Activated effector memory CD4-positive, alpha-beta T cell treated with anti-CD3 and anti-CD28 coated beads, Interleukin-2, amount 50 U/mL, for 16 hours (primary cell): Measurements from ENCODE around the gene STRIP1.

Experiments
- DNase-seq: peaks from one replicate; pipeline ENCODE4 v3.0.0-alpha.2; 2020

Gene STRIP1, protein sequence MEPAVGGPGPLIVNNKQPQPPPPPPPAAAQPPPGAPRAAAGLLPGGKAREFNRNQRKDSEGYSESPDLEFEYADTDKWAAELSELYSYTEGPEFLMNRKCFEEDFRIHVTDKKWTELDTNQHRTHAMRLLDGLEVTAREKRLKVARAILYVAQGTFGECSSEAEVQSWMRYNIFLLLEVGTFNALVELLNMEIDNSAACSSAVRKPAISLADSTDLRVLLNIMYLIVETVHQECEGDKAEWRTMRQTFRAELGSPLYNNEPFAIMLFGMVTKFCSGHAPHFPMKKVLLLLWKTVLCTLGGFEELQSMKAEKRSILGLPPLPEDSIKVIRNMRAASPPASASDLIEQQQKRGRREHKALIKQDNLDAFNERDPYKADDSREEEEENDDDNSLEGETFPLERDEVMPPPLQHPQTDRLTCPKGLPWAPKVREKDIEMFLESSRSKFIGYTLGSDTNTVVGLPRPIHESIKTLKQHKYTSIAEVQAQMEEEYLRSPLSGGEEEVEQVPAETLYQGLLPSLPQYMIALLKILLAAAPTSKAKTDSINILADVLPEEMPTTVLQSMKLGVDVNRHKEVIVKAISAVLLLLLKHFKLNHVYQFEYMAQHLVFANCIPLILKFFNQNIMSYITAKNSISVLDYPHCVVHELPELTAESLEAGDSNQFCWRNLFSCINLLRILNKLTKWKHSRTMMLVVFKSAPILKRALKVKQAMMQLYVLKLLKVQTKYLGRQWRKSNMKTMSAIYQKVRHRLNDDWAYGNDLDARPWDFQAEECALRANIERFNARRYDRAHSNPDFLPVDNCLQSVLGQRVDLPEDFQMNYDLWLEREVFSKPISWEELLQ

DNA sequence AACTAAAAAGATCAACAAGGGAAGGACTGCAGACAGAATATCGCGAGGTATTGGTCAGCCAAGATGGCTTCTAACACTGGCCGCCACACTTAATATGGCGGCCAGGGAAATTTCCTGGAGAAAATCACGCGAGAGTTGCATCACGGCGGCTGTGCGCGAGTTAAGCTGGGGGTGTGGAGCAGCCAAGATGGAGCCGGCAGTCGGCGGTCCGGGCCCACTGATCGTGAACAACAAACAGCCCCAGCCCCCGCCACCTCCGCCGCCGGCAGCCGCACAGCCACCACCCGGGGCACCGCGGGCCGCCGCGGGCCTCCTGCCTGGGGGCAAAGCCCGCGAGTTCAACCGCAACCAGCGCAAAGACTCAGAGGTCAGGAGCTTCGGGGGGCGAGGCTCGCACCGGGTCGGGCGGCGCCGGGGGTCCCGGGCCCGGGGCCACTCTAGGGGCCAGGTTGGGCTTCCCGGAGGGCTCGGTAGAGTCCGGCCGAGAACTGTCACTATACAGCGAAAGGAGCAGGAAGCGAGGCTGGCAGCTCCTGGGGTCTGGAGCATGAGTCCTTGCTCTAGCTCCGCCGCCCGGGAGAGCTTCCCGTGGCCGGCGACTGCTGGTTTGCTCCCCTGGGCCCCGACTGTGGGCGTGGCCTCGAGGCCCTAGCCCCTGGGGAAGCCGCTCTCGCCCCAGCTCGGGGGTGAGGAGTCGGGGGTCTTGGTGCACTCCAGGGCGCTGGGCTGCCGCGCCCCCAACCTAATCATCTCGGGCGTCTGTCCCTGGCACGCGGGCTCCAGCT, at the start of gene STRIP1:
STRIP1 (plus strand) TSS at position 174 of the 785 bp plus-strand sequence; CDS start at position 188, 14 bp downstream.
- DNase-seq: peak; percentile 96

DNA sequence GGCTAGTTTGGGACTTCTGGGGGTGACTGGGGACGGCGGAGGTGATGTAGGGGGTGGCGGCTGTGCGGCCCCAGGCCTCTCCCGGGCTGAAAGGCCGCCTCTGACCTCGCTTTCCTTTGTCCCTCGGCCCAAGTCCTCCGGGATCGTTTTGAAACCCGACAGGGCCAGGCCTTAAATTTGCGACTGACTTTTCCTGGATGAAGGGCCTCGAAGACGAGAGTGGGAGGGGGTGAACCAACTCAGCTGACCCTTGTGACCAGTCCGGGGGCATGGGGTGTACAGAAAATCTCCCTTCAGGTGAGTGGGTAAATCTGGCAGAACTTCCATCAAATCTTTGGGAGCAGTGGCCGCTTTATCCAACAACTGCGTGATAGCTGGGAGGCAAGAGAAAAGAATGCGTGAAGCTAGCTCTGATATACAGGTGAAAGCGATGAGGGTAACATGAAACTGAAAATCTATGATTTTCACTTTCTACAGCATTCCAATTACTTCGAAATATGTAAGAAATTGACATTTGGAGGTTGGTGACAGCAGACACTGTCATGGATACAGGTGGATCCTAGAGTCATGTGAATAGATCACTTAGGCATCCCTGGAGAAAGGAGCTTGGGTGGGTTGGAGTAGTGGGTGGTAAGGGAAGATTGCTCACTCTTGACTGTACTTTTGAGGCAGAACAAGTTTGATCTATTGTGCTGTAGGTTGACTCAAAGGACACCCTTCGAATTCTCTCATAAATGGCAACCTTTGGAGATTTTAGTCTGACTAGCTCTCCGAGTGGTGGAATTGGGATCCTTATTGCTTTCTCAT, 49.0 kb upstream of the STRIP1 start:
- DNase-seq: no peak

DNA sequence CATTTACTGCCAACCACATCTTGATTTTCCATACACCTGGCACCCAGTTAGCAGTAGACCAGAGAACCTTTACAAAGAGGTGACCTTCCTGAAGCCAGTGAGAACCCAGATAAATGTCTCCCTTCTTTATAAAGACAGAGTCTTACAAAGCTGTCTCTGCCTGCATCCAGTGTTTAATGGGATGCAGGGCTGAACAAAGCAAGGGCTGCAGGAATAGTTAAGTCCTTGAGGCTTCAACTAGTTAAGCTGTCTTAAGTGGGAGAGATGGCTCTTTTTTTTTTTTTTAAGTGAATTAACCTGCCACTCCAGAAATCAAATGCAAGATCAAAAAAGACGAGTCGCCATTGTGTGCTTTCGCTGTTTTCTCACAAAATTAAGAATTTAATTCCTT, 48.4 kb upstream of the STRIP1 start:
- no peak for DNase-seq

DNA sequence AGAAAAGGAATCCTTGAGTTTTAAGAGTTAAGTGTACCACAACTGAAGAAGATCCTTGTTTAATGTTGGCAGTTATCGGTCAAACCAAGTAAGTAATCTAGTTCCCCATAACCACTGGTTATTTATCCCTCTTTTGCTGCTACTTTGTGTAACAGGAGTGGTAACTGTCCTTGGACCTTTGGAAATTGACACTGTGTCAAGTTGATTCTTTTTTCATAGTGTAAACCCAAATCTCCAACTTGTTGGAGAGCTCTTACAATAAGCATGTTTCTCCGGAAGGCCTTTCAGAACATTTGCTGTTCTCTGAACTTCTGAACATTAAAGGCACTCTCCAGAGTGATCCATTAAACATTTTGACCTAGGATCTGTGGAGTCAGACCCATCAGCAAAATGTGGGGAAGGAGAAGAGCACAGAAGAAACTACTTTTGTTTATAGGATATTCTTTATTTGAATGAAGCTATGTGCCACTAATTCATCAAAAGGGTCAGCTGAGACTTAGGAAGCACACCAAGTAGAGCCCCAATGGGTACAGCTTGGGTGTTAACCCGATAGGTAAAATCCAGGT, 46.0 kb upstream of the STRIP1 start:
- no peak for DNase-seq

DNA sequence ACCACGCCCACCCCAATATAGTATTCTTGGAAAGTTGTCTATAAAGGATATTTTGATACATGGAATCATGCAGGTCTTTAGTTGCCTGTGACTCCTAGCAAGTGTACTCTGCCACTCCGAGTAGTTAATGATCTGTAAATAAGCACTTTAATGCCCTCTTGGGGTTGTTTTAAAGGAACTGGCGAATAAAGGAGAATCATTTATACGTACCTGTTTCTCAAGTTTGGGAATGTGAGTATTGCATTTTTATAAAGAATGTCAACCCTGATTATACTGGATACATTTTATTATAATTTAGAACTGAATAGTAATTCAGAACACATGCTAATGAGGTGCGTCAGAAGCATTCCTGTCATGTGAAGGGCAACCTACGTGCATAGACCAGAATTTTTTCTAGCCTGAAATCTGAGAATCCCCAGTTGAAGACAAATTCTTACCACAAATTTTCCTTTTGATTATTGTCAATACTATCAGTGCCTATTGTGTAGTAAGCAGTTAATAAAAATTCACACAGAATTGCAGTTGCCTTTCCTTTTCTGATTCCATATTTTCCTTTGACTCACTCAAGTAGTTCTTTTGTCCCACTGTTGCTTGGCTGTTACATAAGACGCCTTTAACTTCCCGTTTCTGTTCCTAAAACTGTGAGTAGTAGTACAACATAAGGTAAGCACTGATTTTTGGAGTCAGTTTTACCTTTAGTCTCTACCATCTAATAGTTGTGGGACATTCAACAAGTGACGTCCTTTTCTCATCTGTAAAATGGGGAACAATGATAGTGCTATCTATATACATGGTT, 44.7 kb upstream of the STRIP1 start:
- DNase-seq: no peak

DNA sequence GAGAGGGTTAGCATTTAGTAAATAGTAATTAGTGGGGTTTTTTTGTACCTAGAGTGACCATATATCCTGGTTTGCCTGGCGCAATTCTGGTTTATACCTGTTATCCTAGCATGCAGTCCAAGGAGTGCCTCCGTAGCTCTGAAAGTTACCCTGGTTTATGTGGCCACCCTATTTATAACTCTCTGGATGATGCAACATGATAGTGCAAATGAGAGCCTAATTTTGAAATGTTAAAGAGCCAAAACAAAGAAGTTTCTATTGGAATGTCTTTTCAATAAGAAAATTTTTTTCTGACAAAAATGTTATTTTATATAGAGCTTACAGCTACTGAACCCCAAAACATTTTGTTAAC, 44.1 kb upstream of the STRIP1 start:
- DNase-seq: no peak

DNA sequence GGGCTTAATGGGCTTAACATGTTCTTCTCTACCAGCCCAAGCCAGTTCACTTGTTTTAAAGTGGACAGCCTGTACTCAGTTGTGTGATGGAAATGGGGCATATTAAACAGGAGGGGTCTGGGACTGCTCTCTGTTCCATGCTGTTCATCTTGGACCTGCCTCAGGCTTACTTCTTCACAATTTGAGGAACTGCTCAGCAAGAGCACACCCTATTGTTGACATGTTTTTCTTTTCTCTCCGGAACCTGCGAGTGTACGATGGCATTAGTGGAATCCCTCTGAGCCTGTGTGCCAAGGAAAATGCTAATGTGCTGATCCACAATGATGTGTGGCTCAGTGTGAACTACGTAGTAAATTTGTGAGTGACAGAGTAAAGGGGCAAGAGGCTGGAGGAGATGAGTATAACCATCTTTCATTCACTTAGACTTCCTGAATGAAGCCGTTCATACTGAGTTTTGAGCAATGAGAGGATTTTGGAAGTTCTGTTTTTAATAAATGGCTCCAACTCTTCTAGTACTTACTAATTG, 43.0 kb upstream of the STRIP1 start:
- no peak for DNase-seq

DNA sequence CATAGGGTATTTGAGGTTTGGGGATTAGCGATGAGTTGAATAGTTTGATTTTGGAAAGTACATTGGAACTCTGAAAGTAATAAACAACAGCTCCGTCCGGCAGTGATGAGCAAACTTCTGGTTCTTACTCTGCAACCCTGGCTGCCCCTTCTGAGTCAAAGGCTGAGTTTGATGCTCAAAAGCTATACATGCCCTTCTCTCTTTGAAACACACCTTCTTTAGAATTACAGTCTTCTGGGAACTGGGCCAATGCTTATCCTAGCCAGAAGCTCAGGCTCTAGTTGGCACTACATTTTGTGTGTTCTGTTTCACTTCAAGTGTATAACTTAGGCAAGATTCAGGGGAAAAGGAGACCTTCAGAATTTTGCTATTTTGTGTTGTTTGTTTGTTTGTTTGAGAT, 40.5 kb upstream of the STRIP1 start:
- DNase-seq: no peak

DNA sequence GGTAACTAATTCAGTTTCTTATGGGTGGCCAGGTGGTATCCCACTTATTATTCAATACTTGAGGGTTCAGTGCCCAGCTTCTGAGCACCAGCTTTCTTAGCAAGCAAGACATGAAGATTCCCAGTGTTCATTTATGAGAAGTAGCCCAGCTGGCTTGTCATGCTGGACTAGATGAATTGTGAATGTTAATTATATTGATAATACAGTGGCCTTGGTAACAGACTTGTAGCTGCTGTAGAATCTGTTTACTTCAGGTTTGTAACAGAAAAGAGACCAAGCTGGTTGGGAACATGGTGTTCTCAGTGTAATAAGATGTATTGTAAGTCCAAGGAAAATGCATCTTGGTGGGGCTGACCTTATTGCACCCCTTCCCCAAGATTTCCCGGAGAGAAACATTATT, 39.8 kb upstream of the STRIP1 start:
- DNase-seq: no peak

DNA sequence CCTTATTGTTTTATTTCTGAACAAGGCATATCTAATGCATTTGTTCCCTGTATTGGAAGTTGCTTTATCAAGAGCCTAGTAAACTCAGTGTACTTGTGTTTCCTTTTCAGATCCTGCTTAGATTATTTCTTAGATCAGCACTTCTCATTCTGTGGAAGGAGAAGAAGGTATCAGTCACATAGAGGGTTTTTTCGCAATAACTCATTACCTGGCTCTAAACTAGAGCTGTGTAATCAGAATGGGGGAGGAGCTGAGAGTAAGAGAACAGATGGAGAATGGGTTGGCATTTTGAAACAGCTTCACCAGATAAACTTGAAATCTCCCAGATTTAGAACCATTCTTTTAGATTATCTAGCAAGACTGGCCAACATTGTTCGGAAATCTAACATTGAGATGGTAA, 38.9 kb upstream of the STRIP1 start:
- DNase-seq: no peak

DNA sequence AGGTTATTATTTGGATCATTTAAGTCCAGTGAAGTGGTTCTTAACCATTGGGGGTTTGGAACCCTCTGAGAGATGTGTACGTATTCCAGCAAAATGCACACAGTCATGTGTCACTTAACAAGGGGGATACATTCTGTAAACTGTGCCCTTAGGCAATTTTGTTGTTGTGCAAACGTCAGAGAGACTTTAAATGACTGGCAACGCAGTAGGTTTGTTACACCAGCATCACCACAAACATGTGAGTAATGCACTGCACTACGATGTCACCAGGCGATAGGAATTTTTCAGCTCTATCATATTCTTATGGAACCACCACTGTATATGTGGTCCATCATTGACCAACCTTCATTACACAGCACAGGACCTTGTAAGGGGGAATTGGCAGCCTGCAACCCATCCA, 37.9 kb upstream of the STRIP1 start:
- DNase-seq: no peak

DNA sequence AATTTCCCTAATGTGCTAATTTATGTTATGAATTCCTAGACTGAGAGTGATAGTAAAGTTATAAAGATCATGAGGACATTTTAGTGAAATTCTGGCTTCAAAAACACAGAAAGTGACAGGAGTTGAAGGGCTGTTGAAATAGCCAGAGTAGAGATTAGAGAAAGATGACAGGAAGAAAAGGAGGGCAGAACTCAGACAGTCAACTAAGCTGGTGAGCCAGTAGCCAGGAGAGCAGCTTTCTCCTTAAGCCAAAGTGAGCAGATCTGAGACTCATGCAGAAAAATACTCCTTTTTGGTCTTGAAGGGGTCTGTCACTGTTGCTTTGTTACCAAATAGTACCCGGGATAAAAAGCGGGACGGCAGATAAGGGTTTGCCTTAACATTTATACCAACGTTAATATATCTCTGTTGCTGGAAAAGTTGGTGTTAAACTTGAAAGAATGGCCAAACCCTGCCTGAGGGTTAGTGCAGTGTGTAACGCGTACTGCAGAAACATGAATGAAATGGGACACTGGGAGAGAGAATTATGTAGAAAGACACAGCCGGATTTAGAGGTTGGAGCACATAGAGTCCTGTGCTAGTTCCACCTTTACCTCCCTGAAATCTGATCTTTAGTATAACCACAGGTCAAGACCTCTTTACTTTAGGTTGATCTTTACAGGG, 37.1 kb upstream of the STRIP1 start:
- no peak for DNase-seq

DNA sequence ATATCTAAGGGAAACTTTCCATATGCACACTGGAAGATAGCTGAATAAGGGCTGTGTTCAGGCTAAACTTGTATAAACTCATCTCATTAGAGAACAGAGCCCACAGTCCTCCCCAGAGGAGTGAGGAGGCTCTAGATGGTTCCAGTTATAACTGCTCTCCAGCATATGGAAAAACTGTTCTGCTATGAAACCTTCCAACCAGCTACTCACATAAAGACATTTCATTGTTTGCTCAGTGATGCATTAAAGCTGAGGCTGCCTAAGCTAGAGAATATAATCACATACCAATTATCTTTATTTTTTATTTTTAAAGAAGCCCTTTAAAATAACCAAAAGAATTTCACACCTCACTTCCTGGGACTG, 36.6 kb upstream of the STRIP1 start:
- no peak for DNase-seq

DNA sequence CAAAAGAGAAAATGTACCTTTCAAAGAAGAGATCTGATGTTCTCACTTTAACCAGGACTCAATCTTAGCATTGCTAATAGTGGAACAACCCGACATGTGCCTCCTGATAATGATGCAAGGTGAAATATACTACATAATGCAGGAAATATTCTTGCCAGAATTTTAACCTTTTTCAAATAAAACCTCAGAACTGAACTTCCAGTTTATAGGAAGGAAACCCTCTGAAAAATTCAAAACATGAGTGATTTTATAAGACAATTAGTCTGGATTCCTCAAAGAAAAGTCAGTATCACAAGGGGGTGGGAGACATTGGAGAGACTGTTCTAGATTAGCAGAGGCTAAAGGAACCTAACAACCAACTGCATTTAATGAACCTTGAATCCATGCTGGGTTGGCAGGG, 31.7 kb upstream of the STRIP1 start:
- no peak for DNase-seq

DNA sequence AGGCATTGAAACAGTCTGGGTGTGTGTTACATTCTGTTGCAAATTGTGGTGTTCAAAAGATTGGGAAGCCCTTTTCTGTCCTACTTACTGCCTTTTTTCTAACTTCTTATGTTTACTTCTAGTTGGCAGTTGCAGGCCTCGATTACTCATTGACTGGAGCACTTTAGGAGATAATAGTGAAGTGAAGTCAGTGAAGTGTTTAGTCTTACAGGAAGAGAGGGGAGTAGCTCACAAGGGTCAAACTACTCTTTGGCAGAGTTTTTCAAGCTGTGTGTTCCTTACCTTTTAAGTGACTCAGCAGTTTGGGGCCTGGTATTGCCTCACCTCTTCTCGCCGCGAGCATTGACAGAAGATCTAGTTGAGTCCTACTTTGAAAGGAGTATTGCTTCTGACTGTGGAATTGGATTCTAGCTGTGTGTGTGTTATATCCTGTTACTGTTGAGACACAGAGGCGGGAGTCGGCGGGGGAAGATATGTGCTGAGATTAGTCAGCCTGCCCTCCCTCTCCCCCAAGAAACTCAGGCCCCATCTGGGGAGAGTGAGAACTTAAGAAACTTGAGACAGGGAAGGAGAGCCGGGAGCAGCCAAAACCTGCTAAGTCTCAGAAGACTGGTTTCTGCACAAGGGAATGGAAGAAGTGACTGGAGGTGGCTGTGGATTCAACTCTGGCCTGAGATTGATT, 30.5 kb upstream of the STRIP1 start:
- peak; percentile 72 for DNase-seq

DNA sequence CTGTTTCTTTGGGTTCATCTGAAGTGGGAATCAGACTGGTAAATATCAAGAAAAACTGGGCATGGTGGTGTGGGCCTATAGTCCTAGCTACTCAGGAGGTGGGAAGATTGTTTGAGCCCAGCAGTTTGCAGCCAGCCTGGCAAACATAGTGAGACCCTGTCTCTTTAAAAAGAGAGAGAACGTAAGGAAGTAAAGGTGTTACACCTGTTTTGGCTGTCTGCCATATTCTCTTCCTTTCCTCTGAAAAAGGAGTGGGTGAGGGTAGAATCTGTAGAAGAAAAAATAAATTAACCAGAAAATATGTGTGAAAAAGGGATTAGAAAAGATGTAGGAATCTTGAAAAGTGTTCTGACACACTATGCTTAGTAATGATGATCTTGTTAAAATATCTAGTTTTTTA, 29.8 kb upstream of the STRIP1 start:
- no peak for DNase-seq

DNA sequence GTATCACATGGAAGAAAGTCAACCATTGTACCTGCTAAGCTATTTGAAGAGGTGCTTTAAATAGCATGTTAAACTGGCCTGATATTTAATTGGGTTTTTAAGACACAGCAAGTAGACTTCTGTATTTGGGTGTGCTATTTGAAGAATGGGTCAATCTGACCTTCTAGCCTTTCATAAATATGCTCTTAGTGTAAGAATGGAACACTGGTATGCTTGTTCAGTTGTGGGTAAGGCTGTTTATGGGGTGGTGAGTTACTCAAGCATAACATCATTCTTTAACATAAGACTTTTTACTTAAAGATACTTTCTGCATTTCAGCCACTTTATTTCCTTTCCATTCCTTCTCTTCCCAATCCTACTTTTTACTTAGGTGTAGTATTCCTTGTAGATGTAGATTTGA, 28.5 kb upstream of the STRIP1 start:
- no peak for DNase-seq

DNA sequence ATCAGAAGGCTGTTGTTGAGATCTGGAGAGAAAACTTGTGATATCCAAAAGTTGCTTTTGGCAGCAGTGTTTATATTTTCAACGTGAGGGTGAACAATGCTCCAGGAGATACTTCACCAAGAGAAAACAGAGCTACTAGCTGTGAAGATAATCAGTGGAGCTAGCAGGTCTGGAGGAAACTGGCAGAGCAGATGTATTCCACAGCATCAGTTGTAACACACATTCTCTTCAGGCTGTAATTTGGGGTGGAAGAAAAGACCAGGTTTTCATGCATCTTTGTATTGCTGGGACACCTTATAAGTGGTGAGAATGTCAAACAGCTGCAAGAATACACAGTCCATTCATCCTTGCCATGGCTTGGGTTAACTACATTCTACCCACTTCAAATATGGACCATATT, 27.9 kb upstream of the STRIP1 start:
- DNase-seq: no peak

DNA sequence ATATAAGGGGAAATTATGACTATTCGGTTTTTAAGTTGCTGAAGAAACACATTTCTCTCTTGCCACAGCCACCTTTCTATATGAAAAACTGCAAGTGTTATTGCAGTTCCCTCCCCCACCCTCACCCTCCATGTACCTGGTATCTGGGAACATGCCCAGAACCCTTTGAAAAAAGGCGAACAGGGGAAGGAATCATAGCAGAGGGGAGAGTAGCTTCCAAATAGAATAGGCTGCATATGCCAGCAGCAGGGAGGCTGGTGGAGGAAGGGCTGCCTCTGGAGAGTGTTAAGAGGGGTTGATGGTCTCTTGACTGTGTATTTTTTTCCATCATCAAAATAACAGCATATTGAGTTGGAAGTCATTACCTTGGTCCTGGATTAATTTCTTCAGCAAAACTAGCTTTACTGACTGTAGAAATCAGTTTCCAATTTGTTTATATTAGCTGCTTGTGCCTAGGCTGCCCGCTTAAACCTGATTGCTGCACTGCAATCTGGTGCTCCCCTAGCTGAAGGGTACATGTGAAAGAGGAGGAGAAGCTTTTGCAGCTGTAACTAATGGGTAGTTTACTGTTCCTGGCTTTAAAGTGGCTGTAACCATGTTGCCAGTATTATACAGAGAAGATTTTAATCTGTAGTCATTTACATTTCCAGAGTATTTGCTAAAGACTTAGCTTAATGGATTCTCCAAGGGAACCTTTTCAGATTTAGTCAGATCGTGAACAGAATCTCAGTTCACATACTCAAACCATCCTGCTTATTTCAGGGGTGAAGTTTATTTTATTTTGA, 27.2 kb upstream of the STRIP1 start:
- DNase-seq: no peak
